GM18870 (cell line): ENCODE measurements around the gene TDRD1.
"Not testable (repeated sequence)": the region's sequence is repeated elsewhere in the genome, so short reads cannot be mapped to it uniquely, and the experiment has no call there.

Experiments
- ATAC-seq: cut with Tn5 transposase; IDR thresholded peaks from one replicate; pipeline ENCODE4 v1.9.1; 2021; ENCODE audit warnings: moderate library complexity; ENCODE audit not compliant: unreplicated experiment

Gene TDRD1, protein sequence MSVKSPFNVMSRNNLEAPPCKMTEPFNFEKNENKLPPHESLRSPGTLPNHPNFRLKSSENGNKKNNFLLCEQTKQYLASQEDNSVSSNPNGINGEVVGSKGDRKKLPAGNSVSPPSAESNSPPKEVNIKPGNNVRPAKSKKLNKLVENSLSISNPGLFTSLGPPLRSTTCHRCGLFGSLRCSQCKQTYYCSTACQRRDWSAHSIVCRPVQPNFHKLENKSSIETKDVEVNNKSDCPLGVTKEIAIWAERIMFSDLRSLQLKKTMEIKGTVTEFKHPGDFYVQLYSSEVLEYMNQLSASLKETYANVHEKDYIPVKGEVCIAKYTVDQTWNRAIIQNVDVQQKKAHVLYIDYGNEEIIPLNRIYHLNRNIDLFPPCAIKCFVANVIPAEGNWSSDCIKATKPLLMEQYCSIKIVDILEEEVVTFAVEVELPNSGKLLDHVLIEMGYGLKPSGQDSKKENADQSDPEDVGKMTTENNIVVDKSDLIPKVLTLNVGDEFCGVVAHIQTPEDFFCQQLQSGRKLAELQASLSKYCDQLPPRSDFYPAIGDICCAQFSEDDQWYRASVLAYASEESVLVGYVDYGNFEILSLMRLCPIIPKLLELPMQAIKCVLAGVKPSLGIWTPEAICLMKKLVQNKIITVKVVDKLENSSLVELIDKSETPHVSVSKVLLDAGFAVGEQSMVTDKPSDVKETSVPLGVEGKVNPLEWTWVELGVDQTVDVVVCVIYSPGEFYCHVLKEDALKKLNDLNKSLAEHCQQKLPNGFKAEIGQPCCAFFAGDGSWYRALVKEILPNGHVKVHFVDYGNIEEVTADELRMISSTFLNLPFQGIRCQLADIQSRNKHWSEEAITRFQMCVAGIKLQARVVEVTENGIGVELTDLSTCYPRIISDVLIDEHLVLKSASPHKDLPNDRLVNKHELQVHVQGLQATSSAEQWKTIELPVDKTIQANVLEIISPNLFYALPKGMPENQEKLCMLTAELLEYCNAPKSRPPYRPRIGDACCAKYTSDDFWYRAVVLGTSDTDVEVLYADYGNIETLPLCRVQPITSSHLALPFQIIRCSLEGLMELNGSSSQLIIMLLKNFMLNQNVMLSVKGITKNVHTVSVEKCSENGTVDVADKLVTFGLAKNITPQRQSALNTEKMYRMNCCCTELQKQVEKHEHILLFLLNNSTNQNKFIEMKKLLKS

DNA sequence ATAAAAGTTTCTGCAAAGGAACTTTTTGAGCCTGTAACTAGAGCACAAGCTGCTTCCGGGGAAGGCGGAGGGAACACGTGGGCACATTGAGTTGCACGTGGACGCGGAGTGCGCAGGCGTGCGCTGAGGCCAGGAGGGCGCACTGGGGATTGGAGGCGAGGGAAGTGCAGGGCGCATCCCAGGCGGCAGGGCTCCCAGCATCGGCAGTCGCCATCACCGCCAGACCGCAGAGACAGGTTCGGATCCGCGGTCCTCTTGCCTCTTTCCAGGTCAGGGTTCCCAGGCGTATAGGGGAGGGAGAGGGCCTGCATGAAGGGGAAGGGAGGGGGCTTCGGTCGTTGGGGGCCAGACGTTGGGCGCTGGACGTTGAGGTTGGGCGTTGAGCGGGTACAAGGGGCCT, at the start of gene TDRD1:
TDRD1 (plus strand) TSS at position 206 of the 400 bp plus-strand sequence. CDS start 8,479 bp downstream, outside the sequence.
- no peak for ATAC-seq

DNA sequence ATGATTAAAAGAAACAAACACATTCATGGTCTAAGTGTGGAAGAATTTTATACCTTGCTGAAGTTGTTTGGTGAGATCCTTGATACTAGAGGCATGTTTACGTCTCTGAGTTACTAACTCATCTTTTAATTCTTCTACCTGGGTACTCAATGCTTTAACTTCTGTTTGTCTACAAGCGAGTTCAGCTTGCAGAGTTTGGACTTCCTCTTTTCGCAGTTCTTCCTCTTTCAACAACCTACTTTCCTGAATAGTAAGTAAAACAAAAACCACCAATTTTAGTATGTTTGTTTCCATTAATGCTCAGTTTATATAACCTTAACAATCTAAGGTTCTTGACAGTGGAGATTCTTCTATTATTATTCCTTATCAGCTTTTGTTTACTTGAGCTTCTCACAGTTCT, 48.1 kb upstream of the TDRD1 start:
- ATAC-seq = no peak

DNA sequence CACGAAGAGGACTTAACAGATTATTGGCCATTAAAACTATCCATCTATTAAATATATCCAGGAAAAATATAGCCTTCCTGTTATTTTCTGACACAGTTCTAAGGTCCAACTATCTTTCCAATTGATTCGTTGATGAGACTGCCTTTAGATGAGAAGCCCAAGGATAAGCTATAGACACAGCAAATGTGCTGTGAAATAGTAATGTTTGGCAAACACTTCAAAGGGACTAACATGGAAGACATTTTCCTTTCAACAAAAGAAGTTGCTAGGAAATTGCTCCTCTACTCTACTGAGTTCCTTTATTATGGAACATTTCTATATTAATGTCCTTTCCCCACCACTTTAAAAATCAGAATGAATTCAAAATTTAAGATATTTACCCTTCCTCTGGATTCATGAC, 43.7 kb upstream of the TDRD1 start:
- no peak for ATAC-seq

DNA sequence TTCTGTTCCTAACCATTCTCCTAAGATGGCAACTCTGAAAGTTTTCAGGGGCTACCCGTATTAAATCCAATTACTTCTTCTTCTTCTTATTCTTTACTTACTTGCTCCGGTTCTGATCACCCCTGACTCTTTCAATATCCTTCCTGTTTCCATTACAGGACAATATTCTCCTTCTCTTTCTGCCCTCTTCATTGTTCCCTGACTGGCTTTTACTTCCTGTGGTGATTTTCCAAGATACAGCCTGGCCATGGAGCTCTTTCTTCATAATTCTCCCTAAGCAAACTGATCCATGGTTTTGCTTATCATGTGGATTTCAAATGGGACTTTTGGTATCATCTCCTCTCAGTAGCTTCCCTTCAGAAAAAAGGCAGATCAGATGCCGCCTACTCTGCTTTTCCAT, 40.6 kb upstream of the TDRD1 start:
- ATAC-seq = no peak

DNA sequence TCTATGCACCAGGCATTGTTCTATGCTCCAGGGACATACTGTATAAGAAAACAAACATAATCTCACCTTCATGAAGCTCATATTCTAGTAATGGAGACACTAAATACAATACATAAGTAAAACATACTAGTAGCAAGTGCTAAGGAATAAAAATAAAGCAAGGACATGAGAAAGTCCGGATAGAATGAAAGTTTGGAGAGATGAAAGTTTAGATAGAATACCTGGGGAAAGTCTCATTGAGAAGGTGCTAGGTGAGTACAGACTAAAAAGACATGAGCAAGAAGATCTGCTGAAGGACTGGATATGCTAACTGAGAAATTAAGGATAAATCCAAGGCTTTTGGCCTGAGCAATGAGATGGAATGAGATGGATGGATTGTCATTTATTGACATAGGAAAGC, 39.1 kb upstream of the TDRD1 start:
- ATAC-seq = no peak

DNA sequence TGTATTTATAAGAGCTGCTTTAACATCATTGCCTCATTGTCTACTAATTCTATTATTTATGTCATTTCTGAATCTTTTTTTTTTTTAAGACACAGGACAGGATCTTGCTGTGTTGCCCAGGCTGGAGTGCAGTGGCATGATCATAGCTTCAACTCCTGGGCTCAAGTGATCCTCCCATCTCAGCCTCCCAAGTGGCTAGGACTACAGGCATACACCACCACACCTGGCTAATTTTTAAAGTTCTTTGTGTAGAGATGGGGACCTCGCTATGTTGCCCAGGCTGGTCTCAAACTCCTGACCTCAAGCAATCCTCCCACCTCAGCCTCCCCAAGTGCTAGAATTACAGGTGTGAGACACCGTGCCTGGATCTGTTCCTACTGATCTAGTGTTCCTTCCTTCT, 38.3 kb upstream of the TDRD1 start:
- not testable (repeated sequence) for ATAC-seq

DNA sequence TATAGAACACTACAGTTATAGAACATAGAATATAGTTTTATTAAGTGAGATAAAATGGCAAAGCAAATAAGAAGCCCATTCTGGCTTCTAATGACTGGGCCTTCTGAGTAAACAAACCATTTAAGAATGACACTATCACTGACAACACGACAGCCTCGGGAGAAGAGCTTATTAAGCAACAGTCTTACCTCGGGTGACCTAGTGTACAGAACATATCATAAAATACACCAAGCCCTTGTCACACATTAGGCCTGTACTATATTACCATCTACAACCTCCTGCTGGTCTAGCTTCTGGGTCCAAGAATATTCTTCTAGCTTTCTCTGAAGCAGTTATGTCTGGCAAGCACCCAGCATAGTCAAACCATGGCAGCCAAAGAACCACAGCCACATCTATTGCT, 37.1 kb upstream of the TDRD1 start:
- no peak for ATAC-seq

DNA sequence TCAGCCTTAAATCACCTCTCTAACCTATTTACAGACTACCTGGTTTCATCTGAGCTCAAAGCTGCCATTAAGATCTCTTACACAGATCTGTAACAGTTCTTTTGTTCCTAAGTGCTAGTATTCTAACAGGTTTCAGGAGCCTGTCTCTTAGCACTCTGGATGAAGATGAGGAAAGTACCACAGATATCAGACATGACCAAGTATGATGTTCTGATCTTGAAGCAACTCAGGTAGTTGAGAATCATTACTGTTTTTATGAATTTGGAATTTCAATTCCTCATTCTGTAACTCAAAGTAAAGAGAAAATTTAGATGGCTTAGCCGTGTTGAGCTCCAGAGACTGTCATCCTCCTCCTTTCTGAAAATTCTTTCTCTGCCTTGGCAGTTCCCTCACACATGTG, 36.0 kb upstream of the TDRD1 start:
- no peak for ATAC-seq

DNA sequence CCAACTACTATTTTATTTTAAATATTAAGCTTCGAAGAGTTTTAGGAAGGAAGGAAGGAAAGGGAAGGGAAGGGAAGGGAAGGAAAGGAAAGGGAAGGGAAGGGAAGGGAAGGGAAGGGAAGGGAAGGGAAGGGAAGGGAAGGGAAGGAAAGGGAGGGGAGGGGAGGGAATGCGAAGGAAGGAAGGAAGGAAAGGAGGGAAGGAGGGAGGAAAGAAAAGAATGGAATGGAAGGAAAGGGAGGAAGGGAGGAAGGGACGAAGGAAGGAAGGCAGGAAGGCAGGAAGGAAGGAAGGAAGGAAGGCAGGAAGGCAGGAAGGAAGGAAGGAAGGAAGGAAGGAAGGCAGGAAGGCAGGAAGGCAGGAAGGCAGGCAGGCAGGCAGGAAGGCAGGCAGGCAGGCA, 29.7 kb upstream of the TDRD1 start:
- not testable (repeated sequence) for ATAC-seq

DNA sequence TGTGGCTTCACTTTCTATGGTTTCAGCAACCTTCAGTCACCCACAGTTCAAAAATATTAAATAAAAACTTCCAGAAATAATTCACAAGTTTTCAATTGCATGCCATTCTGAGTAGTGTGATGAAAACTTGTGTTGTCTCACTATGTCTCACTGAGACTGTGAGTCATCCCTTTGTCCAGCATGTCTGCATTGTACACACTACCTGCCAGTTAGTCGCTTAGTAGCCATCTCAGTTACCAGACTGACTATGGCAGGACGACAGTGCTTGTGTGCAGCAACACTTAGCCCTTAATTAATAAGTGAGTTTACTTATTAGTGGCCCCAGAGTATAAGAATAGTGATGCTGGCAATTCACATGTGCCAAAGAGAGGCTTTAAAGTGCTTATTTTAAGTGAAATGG, 27.7 kb upstream of the TDRD1 start:
- no peak for ATAC-seq

DNA sequence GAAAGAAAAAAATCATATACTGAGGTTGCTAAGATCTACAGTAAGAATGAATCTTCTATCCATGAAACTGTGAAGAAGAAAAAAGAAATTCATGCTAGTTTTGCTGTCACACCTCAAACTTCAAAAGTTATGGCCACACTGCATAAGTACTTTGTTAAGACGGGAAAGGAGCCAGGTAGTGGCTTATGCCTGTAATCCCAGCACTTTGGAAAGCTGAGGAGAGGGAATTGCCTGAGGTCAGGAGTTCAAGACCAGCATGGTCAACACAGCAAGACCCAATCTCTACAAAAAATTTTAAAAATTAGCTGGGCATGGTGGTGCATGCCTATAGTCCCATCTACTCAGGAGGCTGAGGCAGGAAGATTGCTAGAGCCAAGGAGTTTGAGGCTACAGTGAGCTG, 27.3 kb upstream of the TDRD1 start:
- no peak for ATAC-seq

DNA sequence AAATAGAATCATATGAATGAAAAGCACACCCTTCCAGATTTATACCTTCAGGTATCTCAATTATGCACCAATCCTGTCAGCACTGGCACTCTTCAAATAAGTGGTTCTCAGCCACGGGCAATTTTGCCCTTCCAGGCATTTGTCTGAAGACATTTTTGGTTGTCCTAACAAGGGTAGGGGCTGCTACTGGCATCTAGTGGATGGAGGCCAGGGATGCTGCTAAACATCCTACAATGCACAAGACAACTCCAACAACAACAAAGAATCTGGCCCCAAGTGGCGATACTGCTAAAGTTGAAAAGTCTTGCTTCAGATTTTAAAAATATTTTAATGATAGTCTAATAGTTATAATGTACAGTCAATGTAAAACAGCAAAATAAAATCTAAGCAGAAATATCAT, 21.2 kb upstream of the TDRD1 start:
- no peak for ATAC-seq

DNA sequence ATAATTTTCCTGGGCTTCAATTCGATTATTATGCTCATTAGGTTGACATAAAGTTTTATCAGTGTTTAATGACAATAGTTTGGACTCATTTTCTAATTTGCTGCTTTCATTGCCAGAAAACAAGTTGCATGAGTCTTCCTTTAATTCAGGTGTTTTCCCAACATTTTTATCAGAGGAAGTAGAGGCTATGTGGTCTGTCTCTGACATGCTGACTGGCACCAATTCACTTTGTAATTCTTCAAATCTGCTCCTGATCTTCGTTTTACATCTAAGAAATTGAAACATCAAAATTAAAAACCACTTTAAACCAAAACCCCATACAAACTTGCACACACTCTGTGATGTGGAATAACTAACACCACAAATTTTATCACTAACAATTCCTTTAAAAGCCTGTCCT, 16.1 kb upstream of the TDRD1 start:
- ATAC-seq = no peak

DNA sequence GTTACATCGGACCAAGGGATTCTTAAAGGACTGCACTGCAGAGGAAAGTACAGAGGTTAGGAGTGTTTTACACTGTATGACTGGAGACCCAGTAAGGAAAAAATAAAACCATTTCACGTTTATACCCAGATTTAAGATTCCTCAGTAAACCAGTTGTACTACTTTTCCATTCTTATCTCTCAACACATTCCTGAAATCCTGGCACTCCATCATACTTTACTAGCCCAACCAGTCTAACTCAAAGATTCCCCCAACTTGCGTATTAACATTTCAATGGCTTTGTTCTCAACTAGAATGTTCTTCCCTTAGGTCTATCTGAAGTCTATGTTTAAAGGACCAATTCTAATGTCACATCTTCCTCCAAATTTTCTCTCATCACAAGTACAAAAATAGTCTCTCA, 13.1 kb upstream of the TDRD1 start:
- no peak for ATAC-seq

DNA sequence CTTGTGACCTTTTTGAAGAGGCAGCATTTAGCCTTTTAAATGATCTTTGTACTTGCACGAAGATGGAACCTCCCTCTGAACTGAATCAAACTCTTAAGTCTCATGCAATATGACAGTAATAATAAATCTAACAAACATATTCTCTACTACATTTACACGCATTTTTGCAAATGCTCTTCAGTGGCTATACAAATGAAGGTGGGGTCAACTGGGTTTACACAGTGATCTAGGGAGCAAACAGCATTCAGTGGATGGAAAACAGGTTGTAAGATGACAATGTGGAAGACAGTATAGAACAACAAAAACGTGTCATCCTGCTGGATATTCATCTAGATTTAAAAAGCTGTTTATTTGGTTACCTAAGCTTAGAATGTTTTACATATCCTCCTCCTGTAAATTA, 12.7 kb upstream of the TDRD1 start:
- ATAC-seq = no peak

DNA sequence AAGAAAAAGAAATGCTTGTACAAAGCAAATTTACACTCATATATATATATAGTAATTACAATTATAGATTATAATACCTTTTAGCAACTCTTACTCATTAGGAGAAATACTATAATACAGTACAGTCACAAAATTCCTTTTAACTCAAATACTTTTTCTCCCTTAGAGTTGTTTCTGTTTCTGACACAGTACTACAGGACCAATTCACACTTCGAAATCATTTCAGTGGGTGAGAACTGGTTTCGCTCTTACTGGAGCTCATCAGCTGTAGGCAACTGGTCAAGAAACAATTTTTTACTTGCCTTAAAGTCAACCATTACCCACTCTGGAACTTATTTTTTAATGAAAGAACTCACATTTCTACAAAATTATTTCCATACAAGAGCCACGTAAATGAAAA, 11.2 kb upstream of the TDRD1 start:
- ATAC-seq = no peak

DNA sequence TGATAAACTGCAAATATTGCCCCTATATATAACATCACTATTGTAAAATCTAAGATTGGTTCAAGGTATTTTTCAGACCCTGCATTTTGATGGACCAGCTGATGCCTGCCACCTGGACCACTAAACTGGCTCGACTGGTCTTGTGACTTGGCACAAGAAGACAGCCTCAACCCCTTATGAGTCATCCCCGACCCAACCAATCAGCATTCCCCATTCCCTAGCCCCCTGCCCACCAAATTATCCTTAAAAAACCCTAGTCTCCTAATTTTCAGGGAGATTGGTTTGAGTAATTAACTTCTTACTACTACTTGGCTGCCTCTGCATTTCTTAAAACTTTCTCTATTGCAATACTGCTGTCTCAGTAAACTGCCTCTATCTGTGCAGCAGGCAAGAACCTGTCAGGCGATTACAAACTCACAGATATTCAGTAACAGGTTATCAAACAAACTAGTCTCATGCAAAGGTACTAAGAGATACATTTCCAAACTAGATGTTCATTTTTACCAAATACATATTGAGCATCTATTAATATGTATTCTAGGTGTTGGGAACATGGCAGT, 10.6 kb upstream of the TDRD1 start:
- ATAC-seq = no peak

DNA sequence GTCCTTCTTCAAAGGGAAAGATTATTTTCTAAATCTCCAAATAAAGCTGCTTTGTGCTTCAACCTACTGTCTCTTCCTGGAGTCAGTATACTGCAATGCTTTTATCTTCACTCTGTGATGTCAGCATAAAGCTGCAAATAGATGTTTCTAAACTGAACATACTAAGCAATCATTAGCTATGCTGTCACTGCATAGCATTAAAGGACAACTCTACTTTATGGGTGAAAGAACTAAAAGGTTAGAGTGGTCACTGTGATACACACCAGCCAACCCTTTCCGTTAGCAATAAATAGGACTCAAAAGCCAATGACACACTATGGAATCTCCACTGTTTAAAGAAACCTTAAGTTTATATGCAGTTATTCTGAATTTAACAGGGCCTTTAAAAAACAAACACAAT, 6.9 kb upstream of the TDRD1 start:
- ATAC-seq = no peak

DNA sequence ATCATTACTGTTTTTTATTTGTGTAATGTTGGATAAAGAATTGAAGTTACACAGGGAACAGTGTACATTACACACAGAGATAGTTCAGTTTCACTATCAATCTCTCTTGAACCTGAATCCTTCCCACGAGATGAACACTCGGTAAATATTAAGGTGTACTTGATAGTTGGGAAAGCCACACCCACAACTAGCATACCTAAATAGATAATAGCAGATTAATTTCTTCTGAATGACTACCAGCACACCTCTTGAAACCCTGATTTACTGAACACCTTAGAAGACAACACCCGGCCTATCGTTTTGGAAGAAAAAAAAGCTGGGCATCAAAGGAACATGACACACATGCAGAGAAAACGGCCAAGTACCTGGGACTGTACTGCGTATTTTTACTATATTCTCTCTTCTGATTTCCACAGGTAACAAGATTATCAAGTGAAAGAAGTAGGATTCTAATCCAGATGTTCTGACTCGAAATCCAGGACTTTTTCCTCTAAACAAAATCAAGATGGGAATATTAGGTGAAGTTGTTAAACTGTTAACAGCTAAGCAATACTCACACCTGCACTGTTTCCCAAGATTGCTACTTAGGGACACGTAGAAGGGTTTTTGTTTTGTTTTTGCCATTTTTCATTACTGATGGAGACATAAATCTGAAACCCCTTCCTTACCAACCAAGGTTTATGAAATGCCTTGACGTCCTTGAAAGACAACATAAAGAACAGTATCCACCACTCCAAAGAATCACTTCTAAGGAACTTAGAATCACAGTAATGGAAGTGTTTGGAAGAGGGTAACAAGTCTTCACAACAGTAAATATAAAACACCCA, 6.2 kb upstream of the TDRD1 start:
- ATAC-seq = no peak

DNA sequence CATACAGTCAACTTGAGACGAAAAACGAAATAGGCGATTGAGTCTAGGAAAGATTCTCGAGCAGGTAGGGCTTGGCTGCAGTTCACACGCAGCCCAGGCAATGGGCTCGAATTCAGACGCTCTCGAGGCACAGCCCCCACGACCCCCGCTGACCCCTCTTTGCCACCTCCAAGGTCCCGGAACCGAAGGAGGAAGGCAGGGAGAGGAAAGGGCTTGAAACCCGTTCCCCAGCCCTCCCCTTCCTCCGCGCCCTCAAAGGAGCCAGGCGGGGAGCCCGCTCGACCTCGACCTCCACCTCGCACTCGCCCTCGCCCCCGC, 5.6 kb upstream of the TDRD1 start:
- ATAC-seq = no peak
